Stomach (tissue), 4 donors: ENCODE data around the gene ANO1.

Experiments
- CTCF ChIP-seq, 7 experiments: fragments of 450-650 bp in 4 of 7; fragments of 200-600 bp in 3 of 7; sonication (generic) in 3 of 7; IDR thresholded peaks; one replicate each; pipeline ENCODE4 v1.5.1; 2016 to 2019; ENCODE audit warnings: antibody characterized with exemption in 7 of 7, control low read depth in 2 of 7, mild to moderate bottlenecking in 1 of 7
- EP300 ChIP-seq: sonication (generic); formaldehyde crosslinking; IDR thresholded peaks from one replicate; pipeline ENCODE4 v1.6.1; 2017; ENCODE audit warnings: antibody characterized with exemption
- POLR2A ChIP-seq, 4 donors: fragments of 450-650 bp; IDR thresholded peaks; one replicate each; pipeline ENCODE4 v1.6.1; 2016; ENCODE audit warnings: antibody characterized with exemption in 4 of 4, control low read depth in 2 of 4, mild to moderate bottlenecking in 1 of 4, moderate library complexity in 1 of 4

GRCh38 chr11:70064008-70064725 lies 13.9 kb upstream of the ANO1 start:
- no peak for TF ChIP-seq EP300
- TF ChIP-seq CTCF (IDR thresholded peaks at IDR 0.05) = no peak
- TF ChIP-seq POLR2A (IDR thresholded peaks at IDR 0.05) = no peak
